ENCODE measurements around the gene CD244.

The CD244 gene

GRCh38 chr1:160823296-160823695 lies 39.4 kb downstream of the CD244 start:
- TF ChIP-seq EP300 (IDR thresholded peaks at IDR 0.05; ENCODE audit: borderline replicate concordance) (no peak), USF1 (IDR thresholded peaks at IDR 0.05) (no peak), TAF1 (IDR thresholded peaks at IDR 0.05; ENCODE audit: low read depth) (no peak), CREB1 (IDR thresholded peaks at IDR 0.05; ENCODE audit: low read depth) (no peak), YY1 (IDR thresholded peaks at IDR 0.05; ENCODE audit: low read depth) (no peak), FOXM1 (IDR thresholded peaks at IDR 0.05; ENCODE audit: borderline replicate concordance, low read depth) (no peak), NFIC (IDR thresholded peaks at IDR 0.05) (no peak), REST (IDR thresholded peaks at IDR 0.05; ENCODE audit: low read depth) (no peak), EGR1 (IDR thresholded peaks at IDR 0.05) (no peak), RAD21 (IDR thresholded peaks at IDR 0.05; ENCODE audit: low read depth) (no peak), ZBTB7A (IDR thresholded peaks at IDR 0.05; ENCODE audit: low read depth) (no peak), CEBPB (IDR thresholded peaks at IDR 0.05) (no peak), TEAD4 (IDR thresholded peaks at IDR 0.05) (no peak), TCF12 (IDR thresholded peaks at IDR 0.05; ENCODE audit: low read depth) (no peak)
- TF ChIP-seq, protein P1, sequence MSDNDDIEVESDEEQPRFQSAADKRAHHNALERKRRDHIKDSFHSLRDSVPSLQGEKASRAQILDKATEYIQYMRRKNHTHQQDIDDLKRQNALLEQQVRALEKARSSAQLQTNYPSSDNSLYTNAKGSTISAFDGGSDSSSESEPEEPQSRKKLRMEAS (IDR thresholded peaks at IDR 0.05), result no peak

DNA sequence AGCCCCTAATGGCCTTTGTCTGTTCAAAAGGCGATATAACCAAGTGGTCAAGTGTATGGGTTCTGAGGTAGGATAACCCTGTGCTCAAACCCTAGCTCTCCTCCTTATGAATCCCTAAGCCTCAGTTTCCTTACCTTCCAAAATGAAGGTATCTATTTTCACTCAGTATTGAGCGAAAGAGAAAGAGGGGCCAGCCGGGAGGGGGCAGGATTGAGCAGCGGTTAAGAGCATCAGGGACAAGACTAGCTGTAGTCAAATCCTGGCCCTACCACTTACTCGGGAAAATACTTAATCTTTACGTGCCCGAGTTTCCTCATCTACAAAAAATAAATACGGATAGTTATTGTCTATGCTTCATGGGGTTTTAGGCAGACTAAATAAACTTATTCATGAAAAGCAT lies 41.1 kb downstream of the CD244 start:
- TF ChIP-seq EGR1 (IDR thresholded peaks at IDR 0.05) (no peak), YY1 (IDR thresholded peaks at IDR 0.05; ENCODE audit: low read depth) (no peak), REST (IDR thresholded peaks at IDR 0.05; ENCODE audit: low read depth) (no peak), ZBTB7A (IDR thresholded peaks at IDR 0.05; ENCODE audit: low read depth) (no peak), NFIC (IDR thresholded peaks at IDR 0.05) (no peak), CREB1 (IDR thresholded peaks at IDR 0.05; ENCODE audit: low read depth) (no peak), TCF12 (IDR thresholded peaks at IDR 0.05; ENCODE audit: low read depth) (no peak), TAF1 (IDR thresholded peaks at IDR 0.05; ENCODE audit: low read depth) (no peak), USF1 (IDR thresholded peaks at IDR 0.05) (no peak), RAD21 (IDR thresholded peaks at IDR 0.05; ENCODE audit: low read depth) (no peak; the same call in 1 of the 2 replicates), EP300 (IDR thresholded peaks at IDR 0.05; ENCODE audit: borderline replicate concordance) (no peak), CEBPB (IDR thresholded peaks at IDR 0.05) (no peak), TEAD4 (IDR thresholded peaks at IDR 0.05) (no peak), FOXM1 (IDR thresholded peaks at IDR 0.05; ENCODE audit: borderline replicate concordance, low read depth) (no peak)
- TF ChIP-seq, protein P1 (IDR thresholded peaks at IDR 0.05), result no peak

GRCh38 chr1:160819186-160819585 lies 43.5 kb downstream of the CD244 start:
- no peak for TF ChIP-seq EP300 (IDR thresholded peaks at IDR 0.05; ENCODE audit: borderline replicate concordance)
- no peak for TF ChIP-seq CREB1 (IDR thresholded peaks at IDR 0.05; ENCODE audit: low read depth)
- no peak for TF ChIP-seq ZBTB7A (IDR thresholded peaks at IDR 0.05; ENCODE audit: low read depth)
- TF ChIP-seq TAF1 (IDR thresholded peaks at IDR 0.05; ENCODE audit: low read depth), result no peak
- no peak for TF ChIP-seq RAD21 (IDR thresholded peaks at IDR 0.05; ENCODE audit: low read depth)
- no peak for TF ChIP-seq CEBPB (IDR thresholded peaks at IDR 0.05)
- TF ChIP-seq YY1 (IDR thresholded peaks at IDR 0.05; ENCODE audit: low read depth), result no peak
- TF ChIP-seq USF1 (IDR thresholded peaks at IDR 0.05), result no peak
- TF ChIP-seq FOXM1 (IDR thresholded peaks at IDR 0.05; ENCODE audit: borderline replicate concordance, low read depth), result no peak
- TF ChIP-seq REST (IDR thresholded peaks at IDR 0.05; ENCODE audit: low read depth), result no peak
- TF ChIP-seq TCF12 (IDR thresholded peaks at IDR 0.05; ENCODE audit: low read depth), result no peak
